GM12878 (cell line): Measurements from ENCODE around the gene TRRAP. TPM values are rescaled to one million over a fixed set of nuclear protein-coding genes. Genes with fewer than 3 reads are reported as not detected.

Experiments
- ATAC-seq: fragments of 200-7000 bp; cut with Tn5 transposase; 3 replicates; pipeline ENCODE4 v1.9.1; 2020; ENCODE audit warnings: mild to moderate bottlenecking, moderate library complexity
- BruUV-seq: library from RNA; stranded (reverse); fragments of 400-500 nt; replicated peaks from 2 replicates; lab custom pipeline; 2021; lab: Mats Ljungman, UMichigan
- CTCF ChIA-PET: fragments of 300-600 bp; sonication (Branson Sonifier 250); formaldehyde crosslinking; extraction: SDS; loops from one replicate; lab custom pipeline; 2021; ENCODE audit warnings: inconsistent platforms; lab: Yijun Ruan, JAX
- POLR2A ChIA-PET: fragments of 350-600 bp; formaldehyde crosslinking; extraction: SDS; loops from one replicate; lab custom pipeline; 2021; ENCODE audit warnings: inconsistent platforms; lab: Charles Lee
- RAD21 ChIA-PET: fragments of 300-600 bp; sonication (Branson Sonifier 250); formaldehyde crosslinking; loops from one replicate; lab custom pipeline; 2023; ENCODE audit warnings: antibody characterized with exemption; ENCODE audit not compliant: unreplicated experiment; lab: Charles Lee
- SMC1A ChIA-PET: fragments of 300-600 bp; sonication (Branson Sonifier 250); formaldehyde crosslinking; loops from one replicate; lab custom pipeline; 2023; ENCODE audit not compliant: unreplicated experiment, uncharacterized antibody; lab: Charles Lee
- DNase-seq: peaks from one replicate; pipeline ENCODE4 v3.0.0-alpha.2; 2011; ENCODE audit warnings: low read depth, low spot score
- FAIRE-seq: peaks from 3 replicates; lab custom pipeline; 2011; peaks lifted over from hg19 to GRCh38; lab: Jason Lieb, UNC
- H2AFZ ChIP-seq: 2 replicates; pipeline ENCODE4 v1.6.0; 2011; ENCODE audit warnings: low read depth, low read length, control low read depth; ENCODE audit not compliant: control insufficient read depth
- H3K27ac ChIP-seq: 2 replicates; pipeline ENCODE4 v1.5.1; 2011; ENCODE audit warnings: control low read depth; ENCODE audit not compliant: control insufficient read depth, insufficient read depth
- H3K27me3 ChIP-seq, 2 experiments: replicated peaks in 1 of 2; 2 replicates each; pipeline versions ENCODE4 v1.6.0 to v1.6.1; 2011; ENCODE audit warnings: low read length in 1 of 2; ENCODE audit not compliant: control insufficient read depth in 2 of 2, insufficient read depth in 2 of 2
- H3K36me3 ChIP-seq, 2 experiments: 2 replicates each; pipeline ENCODE4 v1.5.1; 2011; ENCODE audit warnings: low read length in 1 of 2; ENCODE audit not compliant: control insufficient read depth in 2 of 2, insufficient read depth in 2 of 2
- H3K4me1 ChIP-seq: 2 replicates; pipeline ENCODE4 v1.6.1; 2011; ENCODE audit warnings: mild to moderate bottlenecking, low read length, moderate library complexity, mixed read lengths; ENCODE audit not compliant: control insufficient read depth, insufficient read depth
- H3K4me2 ChIP-seq: 2 replicates; pipeline ENCODE4 v1.6.0; 2011; ENCODE audit warnings: control low read depth; ENCODE audit not compliant: control insufficient read depth, insufficient read depth
- H3K4me3 ChIP-seq: fragments of 200-600 bp; sonication (generic); 2 replicates; pipeline ENCODE4 v1.5.1; 2016
- H3K79me2 ChIP-seq: 2 replicates; pipeline ENCODE4 v1.6.0; 2011; ENCODE audit warnings: low read length; ENCODE audit not compliant: control insufficient read depth, insufficient read depth
- H3K9ac ChIP-seq: 2 replicates; pipeline ENCODE4 v1.8.0; 2011; ENCODE audit warnings: low read length, control low read depth, mixed read lengths; ENCODE audit not compliant: control insufficient read depth, insufficient read depth
- H3K9me3 ChIP-seq: replicated peaks from 3 replicates; pipeline ENCODE4 v1.5.1; 2011; ENCODE audit warnings: mild to moderate bottlenecking, low read length; ENCODE audit not compliant: control insufficient read depth, insufficient read depth
- H4K20me1 ChIP-seq: 2 replicates; pipeline ENCODE4 v1.6.0; 2011; ENCODE audit not compliant: control insufficient read depth, insufficient read depth
- EGR1 ChIP-seq, 2 experiments: IDR thresholded peaks; 1 replicate in 1 of 2; 2 replicates in 1 of 2; pipeline ENCODE4 v1.6.1; 2011 to 2012; ENCODE audit warnings: low read depth in 2 of 2, low read length in 2 of 2, borderline replicate concordance in 1 of 2, mild to moderate bottlenecking in 1 of 2, moderate library complexity in 1 of 2
- ETV6 ChIP-seq, 2 experiments: fragments of 450-650 bp in 1 of 2; IDR thresholded peaks in 1 of 2; conservative IDR thresholded peaks in 1 of 2; 2 replicates each; pipeline ENCODE4 v1.6.1; 2014; ENCODE audit warnings: antibody characterized with exemption in 1 of 2, borderline replicate concordance in 1 of 2, low read depth in 1 of 2, mild to moderate bottlenecking in 1 of 2, moderate library complexity in 1 of 2
- EZH2 ChIP-seq: IDR thresholded peaks from 2 replicates; pipeline ENCODE4 v1.6.1; 2012; ENCODE audit warnings: low read depth, mild to moderate bottlenecking, control low read depth, inconsistent platforms, low read length, borderline replicate concordance; ENCODE audit not compliant: control insufficient read depth
- HCFC1 ChIP-seq: fragments of 150-350 bp; IDR thresholded peaks from 2 replicates; pipeline ENCODE4 v1.6.1; 2014; ENCODE audit warnings: low read length
- IRF5 ChIP-seq: fragments of 450-650 bp; IDR thresholded peaks from 2 replicates; pipeline ENCODE4 v1.6.1; 2017; ENCODE audit warnings: borderline replicate concordance
- KAT2A ChIP-seq: conservative IDR thresholded peaks from 2 replicates; pipeline ENCODE4 v1.6.1; 2011; ENCODE audit warnings: low read depth, low read length; ENCODE audit not compliant: control insufficient read depth
- MYC ChIP-seq: IDR thresholded peaks from 2 replicates; pipeline ENCODE4 v1.6.1; 2011; ENCODE audit warnings: mild to moderate bottlenecking, low read length, moderate library complexity, inconsistent platforms; ENCODE audit not compliant: insufficient read depth, insufficient replicate concordance, insufficient read length, severe bottlenecking
- NR2C2 ChIP-seq: IDR thresholded peaks from 2 replicates; pipeline ENCODE4 v1.6.1; 2011; ENCODE audit warnings: borderline replicate concordance, low read depth; ENCODE audit not compliant: control insufficient read depth, insufficient read length
- POLR2AphosphoS2 ChIP-seq: IDR thresholded peaks from 2 replicates; pipeline ENCODE4 v1.6.1; 2011; ENCODE audit warnings: low read depth, mild to moderate bottlenecking, low read length, improper control_type of control experiment, moderate library complexity
- POLR2AphosphoS5 ChIP-seq: IDR thresholded peaks from 2 replicates; pipeline ENCODE4 v1.6.1; 2011; ENCODE audit warnings: mild to moderate bottlenecking, low read length, inconsistent platforms
- RCOR1 ChIP-seq: conservative IDR thresholded peaks from 2 replicates; pipeline ENCODE4 v1.6.1; 2012; ENCODE audit warnings: low read depth, low read length, improper control_type of control experiment
- RUNX3 ChIP-seq: IDR thresholded peaks from 2 replicates; pipeline ENCODE4 v1.6.1; 2012; ENCODE audit warnings: low read length, inconsistent platforms
- SP1 ChIP-seq: IDR thresholded peaks from one replicate; pipeline ENCODE4 v1.6.1; 2011; ENCODE audit warnings: low read depth, low read length
- SUPT20H ChIP-seq: IDR thresholded peaks from 2 replicates; pipeline ENCODE4 v1.6.1; 2011; ENCODE audit warnings: low read depth, mild to moderate bottlenecking, low read length, moderate library complexity, borderline replicate concordance; ENCODE audit not compliant: control insufficient read depth
- ZNF384 ChIP-seq: IDR thresholded peaks from 2 replicates; pipeline ENCODE4 v1.6.1; 2012; ENCODE audit warnings: low read depth, mild to moderate bottlenecking, low read length, improper control_type of control experiment, borderline replicate concordance
- ZNF592 ChIP-seq: fragments of 450-650 bp; IDR thresholded peaks from 2 replicates; pipeline ENCODE4 v1.6.1; 2017; ENCODE audit warnings: mild to moderate bottlenecking, moderate library complexity
- WGBS: methylation state at CpG from one replicate; pipeline ENCODE4 v1.1.6; 2016; ENCODE audit warnings: low lambda C conversion rate; ENCODE audit not compliant: insufficient replicate concordance, insufficient coverage; ENCODE audit errors: missing lambda C conversion rate; 5-methylcytosine and 5-hydroxymethylcytosine counted together
- in situ Hi-C: fragments of 300-500 bp; cut with MboI; formaldehyde crosslinking; loops from 9 replicates; pipeline ENCODE4 v1.14.3; 2018; ENCODE audit warnings: mixed read lengths
- intact Hi-C: fragments of 100-400 bp; cut with micrococcal nuclease; formaldehyde crosslinking; loops from one replicate; pipeline ENCODE4 v1.14.2; 2022; ENCODE audit not compliant: unreplicated experiment
- polyA plus RNA-seq, 11 experiments: library from polyadenylated mRNA; depleted of rRNA in 4 of 11; unstranded in 6 of 11; stranded (reverse) in 5 of 11; fragments of >200 nt; fragmentation: Nextera tagmentation in 4 of 11; fragmentation: Illumina TruSeq in 1 of 11; extraction: Ambion mirVana in 4 of 11; extraction: Trizol in 1 of 11; gene quantifications; 1 replicate in 1 of 11; 2 replicates in 10 of 11; pipeline versions ENCODE4 v1.2.1 to v1.2.3, GENCODE V29; 2011 to 2016; ENCODE audit warnings: inconsistent platforms in 2 of 11, missing spikeins in 2 of 11, low read depth in 1 of 11
- total RNA-seq, 4 experiments: library from RNA; depleted of rRNA in 3 of 4; stranded (reverse); fragments of >200 nt in 3 of 4; fragmentation: Illumina TruSeq in 1 of 4; extraction: Trizol in 1 of 4; gene quantifications; 2 replicates each; pipeline versions ENCODE4 v1.2.1 to v1.2.3, GENCODE V29; 2013 to 2021

Gene TRRAP
- total and polyA plus RNA-seq, 10 of the 15 experiments (the other 5 are each of a cell fraction or from before 2014, with no cell fraction given) = 1.1 to 39.3 (median 8.5) TPM

DNA sequence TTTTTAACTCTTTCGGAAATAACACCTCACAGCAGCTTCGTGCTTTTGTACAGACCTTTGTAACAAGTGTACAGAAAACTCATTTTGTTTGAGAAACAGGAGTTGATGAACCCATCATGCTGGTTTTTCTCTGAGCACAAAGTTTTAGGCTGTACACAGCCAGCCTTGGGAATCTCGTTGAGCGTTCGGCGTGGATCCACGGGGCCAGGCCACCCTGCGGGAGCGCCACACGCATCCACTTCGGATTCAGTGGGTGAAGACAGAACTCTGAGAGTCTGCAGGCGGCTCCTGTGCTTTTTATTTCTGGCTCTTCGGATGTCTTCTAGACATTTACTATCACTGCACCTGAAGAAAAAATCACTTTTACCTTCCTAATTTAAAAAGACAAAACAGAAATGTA is 134.4 kb downstream of the TRRAP start:
- no peak overlapping the region for H3K27ac ChIP-seq
- FAIRE-seq = no peak
- RAD21 ChIA-PET = no interaction called here
- no peak for TF ChIP-seq IRF5
- no peak for TF ChIP-seq SP1
- no peak for TF ChIP-seq KAT2A
- no peak for TF ChIP-seq SUPT20H
- TF ChIP-seq NR2C2 = no peak
- TF ChIP-seq POLR2AphosphoS5 = no peak
- TF ChIP-seq MYC = no peak
- no peak for TF ChIP-seq ZNF592
- no peak for TF ChIP-seq ETV6 (conservative IDR thresholded peaks at IDR 0.05 in 1 of 2, IDR thresholded peaks at IDR 0.05 in 1 of 2; ENCODE audit: borderline replicate concordance in 1 of 2, low read depth in 1 of 2)
- TF ChIP-seq RCOR1 = no peak
- TF ChIP-seq RUNX3 = no peak
- TF ChIP-seq ZNF384 = no peak
- no peak for TF ChIP-seq EZH2
- TF ChIP-seq HCFC1 = no peak
- TF ChIP-seq POLR2AphosphoS2 = no peak
- TF ChIP-seq EGR1 (IDR thresholded peaks at IDR 0.05; ENCODE audit: borderline replicate concordance in 1 of 2, low read depth in 2 of 2, low read length in 2 of 2) = no peak
- H3K9ac ChIP-seq = no peak overlapping the region
- ATAC-seq = no peak
- intact Hi-C loops (no loop called here), in situ Hi-C loops (no loop called here)
- no peaks in the 10 kb centered on the region for H3K27me3 ChIP-seq
- CTCF ChIA-PET = interaction anchor here (0.7 kb wide), 1 partner anchor 26 kb away, joined by 3 read pairs; no protein-coding TSS in a partner anchor
- no peak overlapping the region for H2AFZ ChIP-seq
- no peaks in the 10 kb centered on the region; the same call in 2 of the 3 replicates for H3K9me3 ChIP-seq
- POLR2A ChIA-PET = no interaction called here
- H3K4me2 ChIP-seq = no peak overlapping the region
- H4K20me1 ChIP-seq = no peaks in the 10 kb centered on the region
- no peaks in the 10 kb centered on the region for H3K4me1 ChIP-seq
- no TSS peak for BruUV-seq
- H3K4me3 ChIP-seq = no peak overlapping the region
- H3K79me2 ChIP-seq = no peaks in the 10 kb centered on the region
- no peak for DNase-seq
- H3K36me3 ChIP-seq = peaks cover 36 to 52% of the 10 kb centered on the region in 2 experiments
- SMC1A ChIA-PET = no interaction called here
- 100% methylated on average over 13 of the region's 13 CpGs for WGBS
